Erythroblast (primary cell): Measurements from ENCODE around the gene GLI3.
A peak's percentile ranks its signal among the peaks of the same experiment; 100 is the strongest.

Experiments used
- DNase-seq, 2 experiments: peaks; one replicate each; lab custom pipeline; 2025; lab: John Stamatoyannopoulos, UW
- GATA1 ChIP-seq: IDR thresholded peaks from 2 replicates; pipeline ENCODE4 v1.6.1; 2011; ENCODE audit warnings: low read depth, mild to moderate bottlenecking, control low read depth, low read length, moderate library complexity
- POLR2A ChIP-seq: IDR thresholded peaks from 2 replicates; pipeline ENCODE4 v1.6.1; 2011; ENCODE audit warnings: mild to moderate bottlenecking, low read length

Gene GLI3

DNA sequence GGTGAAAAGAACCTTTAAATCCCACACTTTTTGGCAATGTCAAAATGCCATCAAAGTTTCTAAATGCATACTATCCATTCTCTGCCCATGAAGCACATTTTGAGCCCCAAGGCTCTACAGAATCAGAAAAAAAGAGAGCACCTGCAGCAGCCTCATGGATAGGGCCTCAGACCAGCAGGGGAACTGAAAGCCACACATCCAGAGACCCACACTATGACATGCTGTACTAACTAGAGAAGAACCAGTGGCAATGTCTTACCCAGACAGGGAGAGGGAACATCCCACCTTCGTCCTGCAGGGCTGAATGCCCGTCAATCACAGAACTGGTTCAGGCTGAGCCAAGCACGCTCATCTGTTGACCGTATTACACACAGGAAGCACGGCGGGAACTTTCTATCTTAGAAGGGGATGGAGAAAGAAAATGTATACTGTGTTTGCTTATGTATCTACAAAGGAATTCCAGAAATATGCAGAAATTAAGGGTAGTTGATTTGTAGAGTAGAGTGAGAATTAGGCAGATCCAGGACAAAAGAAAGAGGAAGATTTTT is 237.2 kb downstream of the GLI3 start:
- no peak for TF ChIP-seq GATA1
- no peak for TF ChIP-seq POLR2A
- no peak for DNase-seq

DNA sequence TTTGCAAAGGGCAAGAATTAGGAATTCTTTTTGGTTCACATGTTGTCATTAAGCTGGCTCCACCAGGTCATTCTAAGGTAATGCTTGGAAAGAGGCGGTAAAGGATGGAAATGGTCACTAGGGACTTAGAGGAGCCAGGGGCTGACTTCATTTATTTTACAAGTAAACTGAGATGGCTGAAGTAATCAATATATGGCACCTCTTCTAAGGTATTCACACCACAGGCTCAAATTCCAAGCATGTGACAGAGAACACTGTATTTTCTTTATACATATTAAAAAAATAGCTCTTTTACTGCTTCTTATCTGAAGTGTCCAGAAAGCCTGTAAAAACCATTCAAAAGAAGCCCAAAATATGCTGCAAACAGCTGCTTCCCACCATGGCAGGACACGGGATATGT is 239.0 kb downstream of the GLI3 start:
- DNase-seq = no peak
- TF ChIP-seq GATA1 (no peak), POLR2A (no peak)

DNA sequence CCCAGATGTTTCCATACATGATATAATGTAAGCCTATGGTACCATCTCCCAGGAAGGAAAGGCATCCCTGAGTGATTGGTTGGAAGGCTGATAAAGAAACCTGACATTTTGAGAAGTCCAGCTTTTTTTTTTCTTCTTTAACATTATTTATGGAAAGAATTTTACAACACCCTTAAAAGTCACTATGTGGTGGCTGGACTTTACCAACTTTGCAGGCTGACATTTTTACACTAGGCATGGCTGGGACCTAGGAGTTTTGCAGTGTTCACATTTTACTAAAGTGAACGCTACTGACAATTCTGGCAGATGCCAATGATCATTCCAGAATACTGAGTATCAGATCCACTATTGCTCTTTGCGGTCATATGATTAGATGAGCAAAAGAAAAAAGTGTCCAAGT is 239.9 kb downstream of the GLI3 start:
- no peak for DNase-seq
- no peak for TF ChIP-seq POLR2A
- TF ChIP-seq GATA1 = no peak

DNA sequence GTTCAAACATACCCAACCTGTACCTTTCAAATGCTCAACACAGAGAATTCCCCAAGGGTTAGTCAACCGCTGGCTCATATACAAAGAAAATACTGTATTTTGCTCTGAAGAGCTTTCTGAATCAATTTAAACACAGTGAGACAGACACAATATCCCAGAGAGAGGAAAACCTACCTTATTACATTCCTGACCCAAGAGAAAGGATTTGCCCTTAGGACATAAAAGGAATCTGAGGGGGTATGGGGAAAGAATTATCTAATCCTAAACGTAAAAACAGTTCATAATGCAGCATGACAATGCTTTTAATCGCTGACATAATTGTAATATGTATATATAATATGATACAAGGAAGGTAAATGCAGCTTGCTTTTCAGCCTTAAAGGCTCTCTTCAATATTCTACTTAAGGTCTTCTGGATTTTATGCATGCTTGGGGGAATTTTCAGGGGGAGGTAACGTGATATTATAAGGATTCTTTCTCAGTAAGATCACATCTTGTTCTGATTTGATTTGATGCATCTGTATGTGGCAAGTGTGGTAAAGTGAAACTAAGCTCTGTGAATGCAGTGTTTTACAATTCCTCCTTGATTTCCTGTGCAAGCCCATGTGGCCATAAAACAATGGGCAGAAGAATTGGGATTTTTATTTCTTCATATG is 240.5 kb downstream of the GLI3 start:
- no peak for DNase-seq
- TF ChIP-seq POLR2A = no peak
- TF ChIP-seq GATA1 = no peak

DNA sequence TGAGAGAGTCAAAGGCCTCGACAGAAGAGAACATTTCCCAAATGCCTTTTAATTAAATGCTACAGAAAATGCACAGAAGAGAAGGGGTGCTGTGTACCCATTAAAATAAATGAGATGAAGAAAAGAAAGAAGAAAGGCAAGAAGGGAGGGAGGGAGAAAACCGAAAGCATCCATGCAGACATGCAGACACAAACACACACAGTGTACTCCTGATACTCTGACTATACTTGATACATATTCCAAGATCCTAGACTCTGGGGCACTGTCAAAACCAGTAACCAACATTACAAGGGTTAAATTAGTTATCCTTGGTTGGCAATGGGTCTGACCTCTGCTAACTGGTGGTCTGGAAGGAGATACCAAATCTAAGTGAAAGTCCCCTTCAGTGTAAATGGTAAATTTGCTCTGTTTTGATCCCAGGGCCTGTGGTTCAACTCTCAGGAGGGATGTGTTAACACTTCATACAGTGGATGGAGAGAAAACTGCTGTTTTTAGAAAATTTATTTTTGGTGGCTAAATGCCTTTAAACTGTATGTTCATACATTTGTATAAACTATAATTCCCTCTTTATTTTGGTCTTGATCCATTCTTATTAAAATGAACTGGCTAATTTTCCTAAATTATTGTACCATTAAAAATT is 241.3 kb downstream of the GLI3 start:
- no peak for TF ChIP-seq POLR2A
- TF ChIP-seq GATA1 = no peak
- DNase-seq = no peak

DNA sequence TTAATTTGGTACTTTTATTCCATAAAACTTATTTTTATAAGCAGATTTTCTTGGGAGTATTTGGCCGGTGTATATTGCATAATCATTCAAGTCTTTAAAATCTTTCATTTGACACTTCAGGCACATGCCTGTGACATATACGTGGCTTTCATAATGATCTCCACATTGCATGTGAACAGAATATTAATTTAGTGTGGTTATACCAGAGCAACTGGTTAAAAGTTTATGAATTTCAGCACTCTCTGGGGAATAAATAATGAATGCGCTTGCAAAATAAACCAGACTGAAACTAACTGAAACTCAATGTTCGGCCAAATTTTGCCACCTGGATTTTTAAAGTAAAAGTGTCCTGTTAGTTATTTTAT is 242.3 kb downstream of the GLI3 start:
- no peak for TF ChIP-seq POLR2A
- TF ChIP-seq GATA1 = no peak
- DNase-seq = no peak

DNA sequence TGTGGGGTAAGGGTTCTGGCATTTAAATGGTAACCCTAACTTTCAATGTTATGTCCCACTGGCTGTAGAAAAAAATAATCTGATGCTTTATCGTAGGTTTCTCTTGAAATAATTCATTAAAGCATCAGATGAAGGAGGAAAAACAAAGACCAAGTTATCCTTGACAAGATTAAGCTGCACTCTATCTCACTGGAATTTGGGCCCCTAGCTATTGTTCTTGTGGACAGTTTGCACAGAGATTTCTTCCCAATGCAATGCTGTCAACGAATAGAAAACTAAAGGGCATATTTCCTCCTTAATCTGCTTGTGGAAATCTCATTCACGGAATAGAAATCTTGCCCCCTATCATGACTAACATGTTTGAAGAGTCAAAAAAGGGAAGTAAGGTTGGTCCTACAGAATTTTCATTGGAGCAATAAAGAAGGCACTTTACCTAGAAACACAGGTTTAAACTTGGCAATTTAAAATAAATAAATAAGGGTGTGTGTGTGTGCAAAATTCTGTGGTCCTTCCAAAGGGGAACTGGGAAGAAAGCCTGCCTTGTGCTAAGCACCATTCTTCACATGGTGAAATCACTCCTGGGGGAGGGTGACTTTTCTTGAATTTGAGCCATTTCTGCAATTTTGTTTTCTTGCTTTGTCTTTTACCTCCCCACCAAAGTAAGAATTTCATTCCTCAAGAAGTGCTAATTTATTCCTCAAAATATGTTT is 242.8 kb downstream of the GLI3 start:
- TF ChIP-seq GATA1 (no peak), POLR2A (no peak)
- no peak for DNase-seq

DNA sequence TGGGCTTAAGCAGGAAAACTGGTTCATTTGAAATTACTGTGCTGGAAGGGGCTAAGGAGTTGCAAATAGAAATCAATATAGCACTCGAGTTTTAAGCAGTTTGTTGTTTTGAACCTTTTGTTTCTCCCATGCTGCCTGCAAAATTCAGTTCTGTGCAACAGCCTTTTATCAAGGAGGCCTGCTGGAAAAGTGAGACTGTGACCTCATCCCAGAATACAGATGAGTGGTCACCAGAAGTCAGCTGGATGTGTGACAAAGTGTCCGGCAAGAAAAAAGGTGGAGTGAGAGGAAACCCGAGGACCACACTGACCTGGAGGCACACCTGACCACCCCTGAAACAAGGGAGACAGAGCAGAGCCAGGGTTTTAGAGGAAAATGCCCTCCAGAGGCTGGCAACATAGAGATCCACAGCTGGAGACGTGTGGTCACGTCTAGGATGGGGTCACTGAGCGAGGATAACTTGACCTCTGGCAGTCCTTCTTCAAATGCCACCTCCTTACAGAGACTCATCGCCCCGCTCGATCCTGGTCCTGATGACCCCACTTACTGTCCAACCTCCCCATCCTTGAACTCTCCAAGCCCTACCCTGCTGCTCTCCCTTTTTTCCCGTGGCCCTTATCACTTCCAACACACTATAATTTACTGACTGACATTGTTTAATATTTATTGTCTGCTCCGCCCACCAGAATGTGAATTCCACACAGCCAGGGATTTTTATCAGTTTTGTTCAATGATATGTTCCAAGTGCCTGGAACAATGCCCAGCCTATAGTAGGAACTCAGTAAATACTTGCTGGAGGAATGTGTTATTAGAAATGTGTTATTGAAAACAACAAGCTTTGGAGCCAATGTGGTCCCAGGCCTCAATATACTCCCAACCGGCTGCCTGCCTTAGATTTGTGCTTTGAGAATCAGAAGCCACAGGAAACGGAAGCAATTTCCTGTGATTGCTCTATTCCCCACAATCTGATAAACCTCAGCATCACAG is 243.8 kb downstream of the GLI3 start:
- no peak for DNase-seq
- TF ChIP-seq POLR2A = no peak
- TF ChIP-seq GATA1 = no peak

DNA sequence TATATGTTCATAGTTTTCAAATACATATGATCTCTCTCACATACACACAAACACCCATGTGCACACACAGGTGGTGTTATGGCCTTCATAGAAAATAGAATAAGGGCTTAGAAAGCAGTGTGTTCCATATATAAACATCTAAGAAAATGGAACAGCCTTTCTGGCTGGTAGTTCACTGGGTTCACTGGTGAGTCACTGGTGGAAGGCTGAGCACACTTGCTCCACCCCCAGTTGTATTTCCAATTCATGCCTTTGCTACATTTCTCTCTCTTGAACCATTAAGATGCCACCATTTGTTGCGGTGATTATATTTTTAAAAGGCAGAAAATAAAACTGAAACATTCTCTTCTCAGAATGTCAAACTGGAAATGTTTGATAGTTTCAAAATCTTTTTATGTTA is 252.1 kb downstream of the GLI3 start:
- TF ChIP-seq GATA1 (no peak), POLR2A (no peak)
- no peak for DNase-seq

DNA sequence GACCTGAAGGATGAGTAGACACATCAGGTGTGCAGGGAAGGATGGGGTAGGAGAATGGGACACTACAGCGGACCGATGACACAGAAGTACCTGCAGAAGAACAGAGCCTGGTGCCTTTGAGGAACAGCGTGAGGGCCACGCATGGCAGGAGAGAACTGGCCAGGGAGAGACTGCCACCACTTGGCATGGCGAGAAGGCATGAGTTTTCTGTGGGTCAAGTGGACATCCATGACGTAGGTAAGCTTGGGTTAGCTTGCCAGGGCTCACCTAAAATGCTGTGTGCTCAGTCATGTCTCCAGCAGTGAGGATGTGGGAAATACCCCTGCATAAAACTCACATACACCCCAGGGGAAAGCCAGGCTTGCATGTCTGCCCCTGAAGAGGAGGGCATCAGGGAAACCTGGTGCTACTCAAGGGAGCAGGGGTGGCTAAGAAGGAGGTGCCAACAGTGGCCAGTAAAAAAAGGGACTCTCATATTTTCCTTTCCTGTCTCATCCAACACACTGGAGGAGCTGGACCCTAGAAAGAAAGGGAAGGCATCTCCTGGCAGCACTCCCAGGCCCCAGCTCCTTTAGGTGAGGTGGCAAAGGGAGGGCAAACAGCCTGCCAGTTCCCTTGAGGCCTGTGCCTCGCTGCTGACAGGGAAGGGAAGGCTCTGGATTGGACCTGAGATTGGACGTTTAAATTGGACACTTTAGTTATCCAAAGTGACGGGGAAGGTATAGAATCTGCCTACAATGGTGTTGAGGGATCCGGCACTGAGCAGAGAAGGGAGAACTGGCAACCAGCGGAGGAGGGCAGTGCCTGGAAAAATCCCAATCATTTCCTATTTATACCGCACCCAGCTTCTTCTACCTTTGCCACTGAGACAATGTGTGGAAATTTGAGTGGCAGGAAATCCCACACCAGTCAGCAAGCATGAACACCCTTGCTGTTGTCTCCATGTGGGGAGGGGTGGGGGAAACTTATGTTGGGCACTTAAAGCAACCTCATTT is 255.7 kb downstream of the GLI3 start:
- no peak for DNase-seq
- TF ChIP-seq GATA1 = no peak
- no peak for TF ChIP-seq POLR2A

DNA sequence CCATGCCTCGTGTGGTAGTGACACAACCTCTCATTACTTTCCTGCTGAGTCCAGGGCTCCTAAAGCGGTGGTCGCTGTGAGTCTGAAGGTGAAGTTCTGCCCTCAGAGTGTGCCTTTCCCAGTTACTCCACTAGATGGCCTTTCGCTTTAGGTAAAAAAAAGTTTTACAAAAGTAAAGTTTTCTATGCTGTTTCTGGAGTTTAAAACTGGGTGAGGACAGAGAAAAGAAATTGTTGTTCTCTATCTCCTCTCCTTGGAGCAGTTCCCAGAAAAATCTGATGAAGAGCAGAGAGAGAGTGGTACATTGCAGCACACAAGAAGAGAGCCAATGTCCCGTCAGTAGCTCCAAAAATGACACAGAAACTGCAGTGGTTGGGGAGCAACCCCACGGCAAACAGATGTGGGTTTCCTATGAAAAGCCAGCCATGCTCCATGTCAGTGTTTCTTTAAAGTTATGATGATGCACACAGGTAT is 257.1 kb downstream of the GLI3 start:
- peak in 1 of 2 experiments; percentile 7 for DNase-seq

DNA sequence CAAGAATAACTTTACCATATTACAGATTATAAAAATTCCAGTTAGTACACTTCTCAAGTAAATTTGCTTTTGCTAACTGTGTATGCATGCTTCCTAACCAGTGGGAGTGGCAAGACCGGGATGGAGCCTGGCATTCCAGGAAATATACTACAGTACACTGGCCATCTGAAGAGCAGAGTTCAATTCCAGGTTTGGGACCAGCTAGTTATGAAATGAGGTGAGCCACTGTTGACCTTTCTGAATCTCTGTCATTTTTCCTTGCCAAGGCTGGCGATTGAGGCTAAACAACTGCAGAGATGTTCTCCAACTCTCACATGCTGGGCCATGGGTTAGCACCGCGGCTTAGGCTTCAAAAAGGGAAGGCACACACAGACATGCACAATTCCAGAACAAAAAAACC is 258.2 kb downstream of the GLI3 start:
- DNase-seq = no peak
- TF ChIP-seq GATA1 (no peak), POLR2A (no peak)

More for the DNA sequence above, 257.1 kb downstream of the GLI3 start:
- TF ChIP-seq GATA1 = no peak
- no peak for TF ChIP-seq POLR2A

DNA sequence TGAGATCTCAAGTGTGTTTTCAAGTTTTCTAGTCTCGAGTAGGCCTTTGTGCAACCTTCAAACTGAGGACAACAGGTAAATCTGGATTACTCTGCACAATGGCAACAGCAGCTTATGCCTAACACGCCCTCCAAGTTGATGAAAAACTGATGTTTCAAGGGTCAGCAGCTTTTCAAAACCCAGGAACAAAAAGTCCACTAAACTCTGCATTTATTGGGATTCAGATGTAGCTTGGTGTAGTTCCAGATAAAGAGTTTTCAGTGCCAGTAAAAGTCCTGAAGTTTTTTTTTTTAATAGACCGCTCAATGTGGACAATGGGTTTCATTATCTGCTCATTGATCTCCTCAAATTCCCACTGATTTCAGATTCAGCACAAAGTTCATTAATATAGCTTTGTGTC is 259.3 kb downstream of the GLI3 start:
- DNase-seq = no peak
- TF ChIP-seq GATA1 (no peak), POLR2A (no peak)
